Esophagus squamous epithelium (tissue), 5 donors: ENCODE measurements around the gene ZNF385A. TPM values are rescaled to one million over a fixed set of nuclear protein-coding genes. Genes with fewer than 3 reads are reported as not detected.
A peak's percentile ranks its signal among the peaks of the same experiment; 100 is the strongest.

Experiments used
- DNase-seq: peaks from one replicate; lab custom pipeline; 2025; lab: John Stamatoyannopoulos, UW
- H3K27ac ChIP-seq, 4 donors: fragments of 200-600 bp; sonication (generic); one replicate each; pipeline ENCODE4 v1.5.1; 2016 to 2019; ENCODE audit warnings: mild to moderate bottlenecking in 1 of 4
- H3K27me3 ChIP-seq, 4 donors: fragments of 200-600 bp; sonication (generic); 1 replicate in 3 of 4; 2 replicates in 1 of 4; pipeline versions ENCODE4 v1.5.1 to v1.6.0; 2017 to 2021; ENCODE audit warnings: antibody characterized with exemption in 1 of 4
- H3K36me3 ChIP-seq, 3 donors: fragments of 200-600 bp; sonication (generic); one replicate each; pipeline ENCODE4 v1.5.1; 2016 to 2019
- H3K4me1 ChIP-seq, 3 donors: fragments of 200-600 bp; sonication (generic); one replicate each; pipeline ENCODE4 v1.5.1; 2017 to 2019
- H3K4me3 ChIP-seq, 4 donors: fragments of 200-600 bp; sonication (generic); 1 replicate in 3 of 4; 2 replicates in 1 of 4; pipeline ENCODE4 v1.5.1; 2016 to 2019; ENCODE audit warnings: mild to moderate bottlenecking in 2 of 4, moderate library complexity in 1 of 4
- H3K9me3 ChIP-seq, 3 donors: fragments of 200-600 bp; sonication (generic); one replicate each; pipeline ENCODE4 v1.5.1; 2016 to 2019
- POLR2A ChIP-seq, 4 donors: fragments of 450-650 bp; IDR thresholded peaks; one replicate each; pipeline ENCODE4 v1.6.1; 2017; ENCODE audit warnings: antibody characterized with exemption in 4 of 4, mild to moderate bottlenecking in 4 of 4, moderate library complexity in 3 of 4
- WGBS, 2 donors: methylation state at CpG; one replicate each; pipeline ENCODE4 v1.1.5; 2018; 5-methylcytosine and 5-hydroxymethylcytosine counted together
- intact Hi-C: fragments of 100-400 bp; cut with DNase I; formaldehyde crosslinking; loops from one replicate; pipeline ENCODE4 v1.15.0; 2022
- total RNA-seq, 4 donors: library from RNA; depleted of rRNA; stranded (reverse); fragments of >200 nt; gene quantifications; one replicate each; pipeline ENCODE4 v1.1.0, GENCODE V29; 2016
- TF ChIP-seq, protein P1 (sequence below), 6 experiments: fragments of 450-650 bp in 4 of 6; fragments of 200-600 bp in 2 of 6; sonication (generic) in 2 of 6; IDR thresholded peaks; one replicate each; pipeline ENCODE4 v1.5.1; 2016 to 2019; ENCODE audit warnings: antibody characterized with exemption in 6 of 6, mild to moderate bottlenecking in 4 of 6, moderate library complexity in 4 of 6
- donor health status: DM: yes; HTN: yes; CAD: no.

ZNF385A gene
- total RNA-seq, 4 donors from 2014 or later = 25.2 to 106 (median 37.8) TPM

DNA sequence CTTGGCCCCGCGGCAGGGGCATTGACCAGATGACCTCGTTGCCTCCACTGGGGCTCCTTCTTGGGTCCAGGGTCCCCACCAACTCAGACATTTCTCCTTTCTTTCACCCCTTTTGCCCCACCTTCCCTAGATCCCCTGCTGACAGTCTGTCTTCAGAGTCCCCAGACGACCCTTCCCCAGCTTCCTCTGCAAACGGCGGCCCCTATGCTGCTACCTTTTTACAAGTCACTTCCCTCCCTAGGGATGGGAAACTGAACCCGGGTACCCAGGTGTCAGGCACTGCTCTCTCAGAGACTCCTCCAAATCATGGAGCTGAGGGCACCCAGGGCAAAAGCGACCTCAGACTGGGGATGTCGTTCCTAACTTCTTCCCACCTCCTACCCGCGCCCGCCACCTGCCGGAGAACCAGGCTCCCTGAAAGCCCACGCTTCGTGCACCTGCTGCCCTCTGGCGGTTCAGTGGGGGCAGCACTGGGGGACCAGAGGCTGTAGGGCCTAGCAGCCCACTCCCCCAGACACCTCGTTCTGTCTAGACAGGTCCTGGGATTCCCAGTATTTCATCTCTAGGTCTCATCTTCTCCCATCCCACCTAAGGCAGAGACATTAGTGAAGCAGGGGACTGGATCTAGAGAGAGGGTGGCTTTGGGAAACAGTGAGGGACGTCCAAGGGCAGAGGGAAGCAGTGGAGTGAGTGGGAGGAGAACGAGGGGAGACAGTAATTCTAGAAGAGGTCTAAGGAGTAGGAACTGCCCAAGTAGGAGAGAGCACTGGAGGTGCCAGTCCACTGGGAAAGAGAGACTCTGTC lies 4.9 kb downstream of the ZNF385A start:
- H3K27me3 ChIP-seq = no peaks in the 10 kb centered on the region
- peak; percentile 49 for DNase-seq
- TF ChIP-seq, protein P1, sequence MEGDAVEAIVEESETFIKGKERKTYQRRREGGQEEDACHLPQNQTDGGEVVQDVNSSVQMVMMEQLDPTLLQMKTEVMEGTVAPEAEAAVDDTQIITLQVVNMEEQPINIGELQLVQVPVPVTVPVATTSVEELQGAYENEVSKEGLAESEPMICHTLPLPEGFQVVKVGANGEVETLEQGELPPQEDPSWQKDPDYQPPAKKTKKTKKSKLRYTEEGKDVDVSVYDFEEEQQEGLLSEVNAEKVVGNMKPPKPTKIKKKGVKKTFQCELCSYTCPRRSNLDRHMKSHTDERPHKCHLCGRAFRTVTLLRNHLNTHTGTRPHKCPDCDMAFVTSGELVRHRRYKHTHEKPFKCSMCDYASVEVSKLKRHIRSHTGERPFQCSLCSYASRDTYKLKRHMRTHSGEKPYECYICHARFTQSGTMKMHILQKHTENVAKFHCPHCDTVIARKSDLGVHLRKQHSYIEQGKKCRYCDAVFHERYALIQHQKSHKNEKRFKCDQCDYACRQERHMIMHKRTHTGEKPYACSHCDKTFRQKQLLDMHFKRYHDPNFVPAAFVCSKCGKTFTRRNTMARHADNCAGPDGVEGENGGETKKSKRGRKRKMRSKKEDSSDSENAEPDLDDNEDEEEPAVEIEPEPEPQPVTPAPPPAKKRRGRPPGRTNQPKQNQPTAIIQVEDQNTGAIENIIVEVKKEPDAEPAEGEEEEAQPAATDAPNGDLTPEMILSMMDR (IDR thresholded peaks at IDR 0.05) = peak; percentile 96 to 100 (median 99)
- TF ChIP-seq POLR2A (IDR thresholded peaks at IDR 0.05) = no peak
- H3K27ac ChIP-seq = peak overlapping the region; percentile 56 to 84 (median 78)
- H3K9me3 ChIP-seq = no peaks in the 10 kb centered on the region
- H3K4me3 ChIP-seq = peak overlapping the region in 3 of 4 donors; percentile 45 to 61 (median 49)
- H3K36me3 ChIP-seq = peaks cover 0 to 88% (median 8%) of the 10 kb centered on the region in 3 donors
- intact Hi-C loops = no loop called here
- peaks cover 17 to 85% (median 43%) of the 10 kb centered on the region in 3 donors for H3K4me1 ChIP-seq
- WGBS, 2 donors = 12 to 26% methylated on average over 13 to 16 of the region's 19 CpGs

DNA sequence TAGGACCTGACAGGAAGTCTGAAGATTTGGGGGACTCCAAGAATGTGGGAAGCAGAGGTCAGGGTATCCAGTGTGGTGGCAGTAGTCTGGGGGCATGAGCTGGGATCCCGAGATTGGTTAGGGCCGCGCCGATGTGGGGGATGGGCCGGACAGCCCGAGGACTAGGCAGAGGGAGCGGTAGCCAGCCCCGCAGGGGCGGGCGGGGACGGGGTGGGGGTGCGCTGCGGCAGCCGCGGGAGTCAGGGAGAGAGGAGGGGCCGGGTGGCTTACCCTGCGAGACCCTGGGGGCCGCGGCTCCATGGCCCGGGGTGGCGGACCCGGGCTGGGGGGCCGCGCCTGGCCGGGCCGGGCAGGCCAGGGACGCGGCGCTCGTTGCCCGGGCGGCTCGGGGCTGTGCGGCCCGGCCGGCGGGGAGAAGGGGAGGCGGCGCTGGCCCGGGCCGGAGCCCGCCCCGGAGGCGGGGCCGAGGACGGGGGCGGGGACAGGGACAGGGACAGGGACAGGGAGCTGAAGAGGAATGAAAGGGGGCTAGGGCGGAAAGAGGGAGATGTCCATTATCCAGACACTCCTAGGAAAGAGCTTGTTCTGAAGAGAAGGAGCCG lies 5.6 kb downstream of the ZNF385A start:
- Histone ChIP-seq H3K9me3 (no peaks in the 10 kb centered on the region), H3K36me3 (peaks cover 0 to 88% (median 8%) of the 10 kb centered on the region in 3 donors), H3K4me3 (peak overlapping the region; percentile 15 to 61 (median 47)), H3K4me1 (peaks cover 23 to 85% (median 46%) of the 10 kb centered on the region in 3 donors), H3K27me3 (no peaks in the 10 kb centered on the region), H3K27ac (peak overlapping the region; percentile 56 to 84 (median 78))
- peak in 1 of 4 donors; percentile 7 for TF ChIP-seq POLR2A (IDR thresholded peaks at IDR 0.05)
- TF ChIP-seq, protein P1 (IDR thresholded peaks at IDR 0.05) = no peak
- intact Hi-C loops = no loop called here
- WGBS, 2 donors = 23 to 63% methylated on average over 8 to 10 of the region's 49 CpGs
- DNase-seq = no peak

DNA sequence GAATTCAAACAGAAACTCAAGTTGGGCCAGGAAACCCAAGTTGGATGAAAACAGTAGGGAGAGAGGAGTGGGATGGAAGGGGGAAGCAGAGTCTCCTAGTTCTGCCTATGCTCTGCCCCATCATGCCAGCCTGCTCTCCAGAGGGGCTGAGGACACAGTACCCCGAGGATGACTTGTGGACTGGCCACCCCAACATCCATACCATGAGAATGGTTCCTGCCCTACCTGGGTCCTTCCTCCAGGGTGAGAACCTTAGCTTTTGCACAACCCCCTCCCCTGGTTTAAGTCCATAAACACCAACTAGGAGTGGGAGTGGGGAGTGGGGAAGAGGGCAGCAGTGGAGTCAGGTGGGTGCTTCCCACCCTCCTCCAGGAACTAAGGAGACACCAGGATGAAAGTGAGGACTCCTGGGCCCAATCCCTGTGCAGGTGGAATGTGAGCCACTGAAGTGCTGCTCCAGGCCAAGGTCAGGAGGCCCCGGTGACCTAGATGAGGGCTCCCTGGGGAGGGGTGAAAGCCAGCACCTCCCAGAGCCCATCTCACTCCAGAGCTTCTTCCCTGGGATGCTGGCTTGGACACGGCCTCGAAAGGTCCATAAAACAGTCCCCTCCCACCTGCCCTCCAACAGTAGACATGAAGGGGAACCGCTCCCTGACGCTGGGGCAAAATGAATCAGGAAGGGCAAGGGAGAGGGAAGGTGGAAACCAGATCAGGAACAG lies 6.6 kb downstream of the ZNF385A start:
- DNase-seq = no peak
- TF ChIP-seq, protein P1 (IDR thresholded peaks at IDR 0.05) = no peak
- no peak for TF ChIP-seq POLR2A (IDR thresholded peaks at IDR 0.05)
- Histone ChIP-seq H3K4me3 (peak overlapping the region in 3 of 4 donors; percentile 45 to 61 (median 49)), H3K27ac (peak overlapping the region; percentile 56 to 84 (median 74)), H3K27me3 (no peaks in the 10 kb centered on the region), H3K4me1 (peaks cover 25 to 85% (median 42%) of the 10 kb centered on the region in 3 donors), H3K36me3 (peaks cover 0 to 88% (median 8%) of the 10 kb centered on the region in 3 donors), H3K9me3 (no peaks in the 10 kb centered on the region)
- WGBS, 2 donors = 85 to 100% methylated on average over 1 to 6 of the region's 6 CpGs
- intact Hi-C loops = no loop called here

DNA sequence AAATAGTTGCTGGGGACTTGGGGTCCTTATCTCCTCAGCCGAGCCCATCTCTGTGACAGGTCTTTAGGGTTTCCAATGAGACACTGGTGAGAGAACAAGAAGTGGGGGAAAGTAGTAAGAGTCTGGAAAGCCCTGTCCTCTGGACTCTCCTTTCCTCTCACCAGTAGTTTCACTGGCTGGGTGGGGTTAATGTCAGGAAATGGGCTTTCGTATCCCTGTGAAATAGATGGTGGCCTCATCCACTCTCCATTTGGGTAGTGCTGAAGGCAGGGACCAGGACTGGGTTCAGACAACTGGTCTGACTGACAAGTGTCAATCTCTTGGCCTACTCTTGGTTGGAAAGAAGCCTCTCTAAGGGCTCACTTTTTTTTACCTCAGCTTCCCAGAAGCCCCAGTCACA lies 7.5 kb downstream of the ZNF385A start:
- no peak overlapping the region for H3K4me3 ChIP-seq
- H3K36me3 ChIP-seq = peaks cover 0 to 88% (median 12%) of the 10 kb centered on the region in 3 donors
- intact Hi-C loops = no loop called here
- peak overlapping the region; percentile 54 to 86 (median 80) for H3K27ac ChIP-seq
- H3K9me3 ChIP-seq = no peaks in the 10 kb centered on the region
- H3K4me1 ChIP-seq = peaks cover 27 to 85% (median 47%) of the 10 kb centered on the region in 3 donors
- TF ChIP-seq, protein P1 (IDR thresholded peaks at IDR 0.05) = no peak
- no peak for TF ChIP-seq POLR2A (IDR thresholded peaks at IDR 0.05)
- no peaks in the 10 kb centered on the region for H3K27me3 ChIP-seq
- WGBS, 2 donors = 81 to 91% methylated on average over 2 of the region's 2 CpGs
- DNase-seq = no peak
